ENCODE measurements around the gene THSD8.
A peak's percentile ranks its signal among the peaks of the same experiment; 100 is the strongest.
"Not testable (repeated sequence)": the region's sequence is repeated elsewhere in the genome, so short reads cannot be mapped to it uniquely, and the experiment has no call there.

The THSD8 gene

DNA sequence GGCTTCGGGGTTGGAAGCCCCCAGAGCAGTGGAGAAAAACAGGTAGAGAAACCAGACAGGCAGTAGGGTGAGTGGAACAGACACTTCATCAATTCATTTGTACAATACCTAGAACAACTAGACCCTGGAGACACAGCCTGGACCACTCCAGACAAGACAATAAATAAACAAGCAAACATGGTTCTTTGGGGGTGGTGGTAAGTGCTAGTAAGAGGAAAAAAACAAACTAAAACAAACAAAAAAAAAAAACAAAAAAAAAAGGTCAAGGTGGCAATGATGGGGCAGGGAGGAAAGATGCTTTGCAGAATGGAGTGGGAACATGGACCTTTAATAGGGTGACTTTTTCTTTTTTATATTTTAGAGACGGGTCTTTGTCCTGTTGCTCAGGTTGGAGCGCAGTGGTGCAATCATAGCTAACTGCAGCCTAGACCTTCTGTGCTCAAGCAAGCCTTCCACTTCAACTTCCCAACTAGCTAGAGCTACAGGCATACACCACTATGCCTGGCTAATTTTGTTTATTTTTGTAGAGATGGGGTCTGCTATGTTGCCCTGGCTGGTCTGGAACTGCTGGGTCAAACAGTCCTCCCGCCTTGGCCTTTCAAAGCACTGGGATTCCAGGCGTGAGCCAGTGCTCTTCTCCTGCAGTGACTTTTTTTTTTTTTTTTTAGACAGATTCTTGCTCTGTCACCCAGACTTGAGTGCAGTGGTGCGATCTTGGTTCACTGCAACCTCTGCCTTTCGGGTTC, 7.5 kb upstream of the THSD8 start:
- DNase-seq (ENCODE audit: low spot score) = no peak
- TF ChIP-seq, protein P1, sequence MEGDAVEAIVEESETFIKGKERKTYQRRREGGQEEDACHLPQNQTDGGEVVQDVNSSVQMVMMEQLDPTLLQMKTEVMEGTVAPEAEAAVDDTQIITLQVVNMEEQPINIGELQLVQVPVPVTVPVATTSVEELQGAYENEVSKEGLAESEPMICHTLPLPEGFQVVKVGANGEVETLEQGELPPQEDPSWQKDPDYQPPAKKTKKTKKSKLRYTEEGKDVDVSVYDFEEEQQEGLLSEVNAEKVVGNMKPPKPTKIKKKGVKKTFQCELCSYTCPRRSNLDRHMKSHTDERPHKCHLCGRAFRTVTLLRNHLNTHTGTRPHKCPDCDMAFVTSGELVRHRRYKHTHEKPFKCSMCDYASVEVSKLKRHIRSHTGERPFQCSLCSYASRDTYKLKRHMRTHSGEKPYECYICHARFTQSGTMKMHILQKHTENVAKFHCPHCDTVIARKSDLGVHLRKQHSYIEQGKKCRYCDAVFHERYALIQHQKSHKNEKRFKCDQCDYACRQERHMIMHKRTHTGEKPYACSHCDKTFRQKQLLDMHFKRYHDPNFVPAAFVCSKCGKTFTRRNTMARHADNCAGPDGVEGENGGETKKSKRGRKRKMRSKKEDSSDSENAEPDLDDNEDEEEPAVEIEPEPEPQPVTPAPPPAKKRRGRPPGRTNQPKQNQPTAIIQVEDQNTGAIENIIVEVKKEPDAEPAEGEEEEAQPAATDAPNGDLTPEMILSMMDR (IDR thresholded peaks at IDR 0.05; ENCODE audit: extremely low read depth, missing control alignments) = no peak

DNA sequence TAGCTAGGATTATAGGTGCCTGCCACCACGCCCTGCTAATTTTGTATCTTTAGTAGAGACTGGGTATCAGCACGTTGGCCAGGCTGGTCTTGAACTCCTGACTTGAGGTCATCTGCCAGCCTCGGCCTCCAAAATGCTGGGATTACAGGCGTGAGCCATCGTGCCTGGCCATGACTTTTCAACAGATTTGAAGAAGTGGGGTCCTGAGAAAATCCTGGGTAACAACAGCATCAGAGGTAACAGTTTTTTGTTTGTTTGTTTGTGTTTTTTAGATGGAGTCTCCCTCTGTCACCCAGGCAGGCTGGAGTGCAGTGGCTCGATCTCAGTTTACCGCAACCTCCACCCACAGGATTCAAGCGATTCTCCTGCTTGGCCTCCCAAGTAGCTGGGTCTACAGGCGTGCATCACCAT, 6.9 kb upstream of the THSD8 start:
- TF ChIP-seq, protein P1 (IDR thresholded peaks at IDR 0.05; ENCODE audit: extremely low read depth, missing control alignments) = no peak

DNA sequence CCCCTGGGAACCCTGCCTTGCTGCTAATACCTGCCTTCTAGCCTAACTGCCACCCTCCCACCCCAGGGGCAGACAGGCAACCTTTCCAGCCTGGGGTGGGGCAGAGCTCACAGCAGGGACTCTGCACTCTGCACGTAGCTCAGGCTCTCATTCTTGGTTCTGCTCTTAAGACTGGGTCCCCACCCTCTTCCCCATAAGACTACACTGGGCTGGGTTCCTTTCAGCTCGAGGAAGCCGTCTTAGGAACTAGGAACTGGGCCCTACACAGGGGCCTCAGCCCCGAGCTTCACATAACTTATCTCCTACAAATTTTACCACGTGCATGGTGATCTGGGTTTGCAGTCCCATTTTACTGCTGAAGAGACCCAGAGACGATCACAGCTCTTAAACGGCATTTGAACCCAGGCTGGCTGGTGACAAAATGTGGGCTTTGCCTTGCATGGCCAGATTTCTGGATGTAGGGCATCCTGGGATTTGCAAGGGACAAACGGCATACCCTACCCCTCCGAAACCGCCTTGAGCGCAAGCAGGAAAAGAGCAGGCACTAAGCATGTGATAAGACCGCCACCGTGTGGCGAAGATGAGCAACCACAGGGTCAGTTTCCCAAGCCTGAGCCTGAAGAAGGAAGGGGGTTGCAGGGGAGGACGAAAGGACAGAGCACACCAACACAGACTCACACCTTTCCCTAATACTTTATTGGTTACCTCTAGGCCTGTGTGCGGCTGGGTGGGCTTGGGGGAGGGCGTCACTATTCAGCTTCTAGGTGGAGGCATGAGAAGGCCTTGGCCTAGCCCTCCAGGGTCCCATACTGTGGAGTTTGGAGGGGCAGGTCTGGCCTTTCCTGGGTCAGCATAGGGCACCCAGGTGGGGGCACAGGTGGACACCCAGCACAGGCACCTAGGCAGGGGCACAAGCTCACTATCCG, 5.5 kb upstream of the THSD8 start:
- peak; percentile 74 for DNase-seq (ENCODE audit: low spot score)
- TF ChIP-seq, protein P1 (IDR thresholded peaks at IDR 0.05; ENCODE audit: extremely low read depth, missing control alignments) = peak; percentile 95

More for the DNA sequence above, 6.9 kb upstream of the THSD8 start:
- DNase-seq (ENCODE audit: low spot score) = no peak

DNA sequence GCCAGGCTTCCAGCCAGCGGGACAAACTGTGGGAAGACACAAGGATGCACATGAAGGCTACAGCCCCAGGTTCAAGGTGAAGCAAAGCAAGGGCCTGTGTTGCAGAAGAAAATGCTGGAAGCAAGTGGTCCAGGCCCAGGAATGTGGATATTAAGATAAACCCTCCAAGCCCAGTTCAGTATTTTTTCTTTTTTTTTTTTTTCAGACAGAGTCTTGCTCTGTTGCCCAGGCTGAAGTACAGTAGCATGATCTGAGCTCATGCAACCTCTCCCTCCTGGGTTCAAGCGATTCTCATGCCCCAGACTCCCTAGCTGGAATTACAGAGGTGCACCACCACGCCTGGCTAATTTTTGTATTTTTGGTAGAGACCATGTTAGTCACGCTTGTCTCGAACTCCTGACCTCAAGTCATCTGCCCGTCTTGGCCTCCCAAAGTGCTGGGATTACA, 4.7 kb upstream of the THSD8 start:
- TF ChIP-seq, protein P1 (IDR thresholded peaks at IDR 0.05; ENCODE audit: extremely low read depth, missing control alignments) = no peak

DNA sequence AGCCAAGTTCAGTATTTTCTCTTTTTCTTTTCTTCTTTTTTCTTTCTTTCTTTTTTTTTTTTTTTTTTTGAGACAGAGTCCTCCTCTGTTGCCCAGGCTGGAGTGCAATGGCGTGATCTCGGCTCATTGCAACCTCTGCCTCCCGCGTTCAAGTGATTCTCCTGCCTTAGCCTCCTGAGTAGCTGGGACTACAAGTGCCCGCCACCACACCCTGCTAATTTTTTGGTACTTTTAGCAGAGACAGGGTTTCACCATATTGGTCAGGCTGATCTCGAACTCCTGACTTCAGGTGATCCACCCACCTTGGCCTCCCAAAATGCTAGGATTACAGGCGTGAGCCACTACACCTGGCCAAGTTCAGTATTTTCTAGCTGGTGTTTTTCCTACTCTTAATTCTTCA, 4.3 kb upstream of the THSD8 start:
- DNase-seq (ENCODE audit: low spot score) = not testable (repeated sequence)

More for the DNA sequence above, 4.7 kb upstream of the THSD8 start:
- no peak for DNase-seq (ENCODE audit: low spot score)

DNA sequence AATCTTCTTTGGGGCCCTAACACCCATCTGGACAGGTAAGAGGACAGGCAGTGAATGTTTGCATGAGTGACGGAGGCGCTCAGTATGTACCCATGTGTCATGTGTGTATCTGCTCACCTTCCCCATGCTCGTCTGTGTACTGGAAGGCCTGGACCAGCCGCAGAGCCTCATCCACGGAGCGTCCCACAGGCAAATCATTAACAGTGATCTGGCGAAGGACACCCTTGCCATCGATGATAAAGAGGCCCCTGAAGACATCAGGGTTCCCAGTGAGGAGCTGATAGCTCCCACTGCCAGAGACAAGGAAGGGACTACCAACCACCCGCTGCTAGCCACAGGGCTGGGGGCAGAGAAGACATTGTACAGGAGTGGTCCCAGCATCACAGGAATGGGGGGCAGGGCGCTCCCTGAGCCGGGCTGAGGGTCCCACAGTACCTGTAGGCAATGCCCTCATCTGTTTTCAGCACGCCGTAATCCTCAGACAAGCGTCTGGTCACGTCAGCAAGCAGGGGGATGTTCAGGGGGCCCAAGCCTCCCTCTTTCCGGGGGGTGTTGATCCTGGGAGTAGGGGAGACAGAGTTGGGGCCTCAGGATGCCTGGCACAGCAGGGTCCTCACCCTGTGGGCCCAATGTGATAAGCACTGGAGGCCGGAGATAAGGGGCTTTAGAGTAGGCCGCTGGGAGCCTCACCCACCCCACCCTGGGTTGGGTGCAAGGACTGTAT, 2.0 kb upstream of the THSD8 start:
- DNase-seq (ENCODE audit: low spot score) = no peak

DNA sequence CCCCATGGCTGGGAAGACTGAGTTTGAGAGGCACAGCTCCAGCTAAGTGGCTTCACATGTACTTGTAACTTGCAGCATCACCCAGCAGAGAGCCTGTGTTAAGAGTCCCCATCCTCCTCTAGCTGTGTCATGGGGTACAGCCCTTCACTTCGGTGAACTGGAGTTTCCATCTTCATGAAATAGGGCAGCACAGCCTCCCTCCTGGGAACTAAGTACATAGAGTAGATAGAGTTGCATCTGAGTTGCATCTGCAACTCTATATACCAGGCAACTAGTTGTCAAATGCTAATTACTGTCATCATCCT, 1.5 kb upstream of the THSD8 start:
- TF ChIP-seq, protein P1 (IDR thresholded peaks at IDR 0.05; ENCODE audit: extremely low read depth, missing control alignments) = no peak
- no peak for DNase-seq (ENCODE audit: low spot score)

More for the DNA sequence above, 2.0 kb upstream of the THSD8 start:
- TF ChIP-seq, protein P1 (IDR thresholded peaks at IDR 0.05; ENCODE audit: extremely low read depth, missing control alignments) = no peak

Data from GM20000 (cell line).